Epithelial cell of prostate (primary cell): ENCODE data around the gene ERAS.
"Not testable (repeated sequence)": the region's sequence is repeated elsewhere in the genome, so short reads cannot be mapped to it uniquely, and the experiment has no call there.

Experiments
- DNase-seq: peaks from one replicate; pipeline ENCODE4 v3.0.0-alpha.2; 2011; ENCODE audit warnings: low read depth, low spot score
- H3K27ac ChIP-seq: fragments of 450-650 bp; 2 replicates; pipeline ENCODE4 v1.5.1; 2017; ENCODE audit warnings: mild to moderate bottlenecking

Gene ERAS

DNA sequence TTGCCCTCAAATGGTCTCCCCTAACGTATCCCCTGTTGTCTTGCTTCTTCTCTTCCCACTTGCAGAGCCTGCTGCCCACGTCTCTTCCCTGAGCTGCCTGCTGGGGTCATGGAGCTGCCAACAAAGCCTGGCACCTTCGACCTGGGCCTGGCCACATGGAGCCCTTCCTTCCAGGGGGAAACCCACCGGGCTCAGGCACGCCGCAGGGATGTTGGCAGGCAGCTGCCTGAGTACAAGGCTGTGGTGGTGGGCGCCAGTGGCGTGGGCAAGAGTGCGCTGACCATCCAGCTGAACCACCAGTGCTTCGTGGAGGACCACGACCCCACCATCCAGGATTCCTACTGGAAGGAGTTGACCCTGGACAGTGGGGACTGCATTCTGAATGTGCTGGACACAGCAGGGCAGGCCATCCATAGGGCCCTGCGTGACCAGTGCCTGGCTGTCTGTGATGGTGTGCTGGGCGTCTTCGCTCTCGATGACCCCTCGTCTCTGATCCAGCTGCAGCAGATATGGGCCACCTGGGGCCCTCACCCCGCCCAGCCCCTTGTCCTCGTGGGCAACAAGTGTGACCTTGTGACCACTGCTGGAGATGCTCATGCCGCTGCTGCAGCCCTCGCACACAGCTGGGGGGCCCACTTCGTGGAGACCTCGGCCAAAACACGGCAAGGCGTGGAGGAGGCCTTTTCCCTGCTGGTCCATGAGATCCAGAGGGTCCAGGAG is 2.9 kb downstream of the ERAS start:
- no peak overlapping the region for H3K27ac ChIP-seq
- no peak for DNase-seq

DNA sequence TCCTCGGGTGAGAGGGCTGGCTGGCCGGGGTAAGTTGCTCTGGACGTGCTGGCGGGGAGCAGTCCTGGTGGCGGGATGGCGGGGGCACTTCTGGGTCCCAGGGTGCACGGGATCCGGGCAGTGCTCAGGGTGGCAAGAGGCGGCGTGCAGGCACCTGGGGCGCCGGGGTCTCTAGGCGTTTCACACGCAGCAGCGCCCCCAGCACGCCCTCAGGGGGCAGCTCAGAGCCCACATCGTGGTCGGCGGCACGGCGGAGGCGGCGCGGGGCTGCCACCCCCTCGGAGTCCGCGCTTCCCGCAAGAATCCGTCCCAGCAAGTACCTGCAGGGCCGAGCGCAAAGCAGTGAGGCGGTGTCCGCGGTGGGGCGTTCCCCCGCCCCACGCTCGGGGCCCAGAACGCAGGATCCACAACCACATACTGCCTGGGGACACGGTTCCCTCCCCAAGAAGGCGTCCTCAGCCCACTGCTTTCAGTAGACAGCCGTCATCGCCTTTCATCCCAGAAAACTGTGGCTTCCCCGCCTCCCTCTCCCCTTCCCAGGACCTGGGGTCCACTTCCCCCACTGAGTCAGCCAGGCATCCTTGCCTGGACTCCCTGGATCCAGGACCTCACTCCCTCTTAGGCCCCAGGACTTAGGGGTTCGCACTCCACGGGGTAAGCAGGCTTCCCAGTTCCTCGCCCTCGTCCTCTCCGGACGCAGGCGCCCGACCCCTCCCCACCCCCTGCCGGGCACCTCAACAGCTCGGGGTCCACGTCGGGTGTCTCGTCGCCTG is 5.0 kb downstream of the ERAS start:
- no peak for DNase-seq

DNA sequence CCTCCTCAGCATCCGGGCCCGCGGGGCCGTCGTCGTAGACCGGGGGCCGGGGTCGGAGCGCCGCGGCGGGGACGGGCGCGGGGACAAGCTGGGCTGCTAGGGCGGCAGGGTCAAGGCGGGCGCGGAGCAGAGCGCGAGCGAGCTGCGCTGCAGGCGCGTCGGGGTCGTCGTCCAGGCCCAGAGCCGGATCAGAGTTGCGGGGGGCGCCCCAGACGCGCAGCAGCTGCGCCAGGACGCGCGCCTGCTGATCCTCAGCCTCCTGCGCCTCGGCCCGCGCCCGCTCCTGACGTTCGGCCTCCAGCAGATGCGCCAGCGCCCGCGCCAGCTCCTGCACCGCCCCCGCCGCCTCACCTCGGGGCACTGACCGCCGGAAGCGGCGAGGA is 5.6 kb downstream of the ERAS start:
- H3K27ac ChIP-seq: no peak overlapping the region
- no peak for DNase-seq

More for the DNA sequence above, 5.0 kb downstream of the ERAS start:
- no peak overlapping the region for H3K27ac ChIP-seq

DNA sequence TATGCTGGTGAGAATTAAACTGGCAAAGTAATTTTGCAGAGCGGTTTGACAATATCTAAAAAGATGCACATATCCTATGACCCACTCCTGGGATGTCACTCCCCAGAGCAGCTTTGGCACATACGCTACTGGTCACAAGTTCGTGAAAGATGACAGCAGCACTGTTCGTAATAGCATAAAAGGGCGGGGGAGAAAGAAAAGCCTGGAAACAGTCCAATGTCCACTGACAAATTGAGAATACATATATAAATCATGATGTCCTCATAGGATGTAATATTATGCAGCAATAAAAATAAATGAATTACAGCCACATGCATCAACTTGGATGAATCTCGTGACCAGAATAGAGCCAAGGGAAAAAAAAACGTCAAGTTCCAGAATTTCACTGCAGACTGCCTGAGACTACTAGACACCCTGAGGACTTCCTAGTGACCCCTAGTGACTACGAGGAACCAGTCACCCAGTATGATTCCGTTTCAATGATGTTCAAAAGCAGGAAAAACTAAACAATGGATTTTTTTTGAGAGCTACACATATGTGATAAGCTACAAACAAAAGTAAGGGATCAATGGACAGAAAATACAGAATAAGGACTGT is 7.3 kb downstream of the ERAS start:
- H3K27ac ChIP-seq: no peak overlapping the region
- no peak for DNase-seq

DNA sequence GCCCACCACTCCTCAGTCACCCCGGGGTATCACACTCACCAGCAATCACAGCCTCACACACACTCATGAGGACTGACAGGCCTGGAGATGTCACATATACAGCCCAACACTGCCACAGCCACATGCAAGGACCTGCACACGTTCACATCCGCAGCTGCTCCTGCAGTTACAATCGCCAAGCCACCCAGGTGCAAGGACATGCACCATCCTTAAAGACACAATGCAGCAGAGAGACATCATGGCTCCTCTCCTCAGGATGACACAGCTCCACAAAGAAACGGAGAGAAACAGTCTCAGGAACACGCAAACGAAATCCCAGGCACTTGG is 8.0 kb downstream of the ERAS start:
- no peak for DNase-seq

DNA sequence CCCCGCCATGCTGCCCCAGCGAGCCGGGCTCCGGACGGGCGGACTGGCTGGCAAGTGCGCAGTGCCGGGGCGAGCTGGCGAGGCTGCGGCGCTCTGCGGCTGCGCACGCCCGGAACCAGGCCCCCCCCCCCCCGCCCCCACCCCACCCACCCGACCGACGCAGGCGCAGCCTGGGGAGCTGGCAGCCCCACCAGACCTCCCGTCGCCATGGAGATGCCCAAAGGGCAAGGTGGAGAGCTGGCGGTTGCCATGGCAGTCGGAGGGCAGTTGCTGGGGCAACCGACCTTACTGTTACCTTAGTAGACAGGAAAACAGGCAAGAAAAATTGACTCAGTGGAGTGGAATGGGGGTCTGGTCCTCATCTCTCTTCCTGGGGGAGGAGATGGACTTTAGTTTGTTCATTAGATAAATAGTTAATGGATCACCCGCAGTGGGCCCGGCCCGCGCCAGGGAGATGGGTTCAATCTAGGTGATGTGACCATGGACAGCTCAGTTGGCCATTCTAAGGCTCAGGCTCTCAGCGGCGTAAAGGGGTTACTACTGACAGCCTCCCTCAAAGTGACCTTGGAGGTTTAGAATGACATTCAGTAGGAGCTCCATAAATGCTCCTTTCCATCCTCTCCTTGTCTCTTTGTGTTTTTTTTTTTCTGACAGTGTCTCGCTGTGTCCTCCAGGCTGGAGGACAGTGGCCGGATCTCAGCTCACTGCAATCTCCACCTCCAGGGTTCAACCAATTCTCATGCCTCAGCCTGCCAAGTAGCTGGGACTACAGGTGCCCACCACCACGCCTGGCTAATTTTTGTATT is 9.4 kb downstream of the ERAS start, which contains the start of gene PCSK1N:
TSS of gene PCSK1N (minus strand) at position 87 of the 806 bp plus-strand sequence. CDS start at position 9, 78 bp downstream.
- no peak within 1 kb of the TSS for H3K27ac ChIP-seq
- DNase-seq: no peak

More for the DNA sequence above, 8.0 kb downstream of the ERAS start:
- H3K27ac ChIP-seq: no peak overlapping the region

DNA sequence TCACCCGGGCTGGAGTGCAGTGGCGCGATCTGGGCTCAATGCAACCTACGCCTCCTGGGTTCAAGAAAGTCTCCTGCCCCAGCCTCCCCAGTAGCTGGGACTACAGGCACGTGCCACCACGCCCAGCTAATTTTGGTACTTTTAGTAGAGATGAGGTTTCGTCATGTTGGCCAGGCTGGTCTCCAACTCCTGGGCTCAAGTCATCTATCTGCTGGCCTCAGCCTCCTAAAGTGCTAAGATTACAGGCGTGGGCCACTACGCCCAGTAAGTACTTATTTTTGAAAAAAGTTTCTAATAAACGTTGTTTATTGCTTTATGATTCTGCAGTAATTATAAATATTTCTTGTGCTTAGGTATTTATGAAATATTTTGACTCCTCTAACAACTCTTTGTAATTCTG is 13.4 kb downstream of the ERAS start:
- no peak overlapping the region for H3K27ac ChIP-seq
- DNase-seq: no peak

DNA sequence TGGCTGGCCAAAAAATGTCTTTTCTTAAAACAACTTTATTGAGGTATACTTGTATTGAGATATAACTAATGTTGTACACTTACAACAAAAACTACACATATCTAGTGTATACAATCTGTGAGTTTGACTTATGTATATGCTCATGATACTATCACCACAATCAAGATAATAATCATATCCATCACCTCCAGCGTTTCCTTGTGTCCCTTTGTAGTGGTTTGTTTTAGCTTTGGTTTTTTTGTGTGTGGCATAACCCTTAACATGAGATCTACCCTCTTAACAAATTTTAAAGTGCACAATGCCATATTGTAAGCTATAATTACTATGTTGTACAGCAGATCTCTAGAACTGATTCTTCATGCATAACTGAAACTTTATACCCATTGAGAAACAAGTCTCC is 22.5 kb downstream of the ERAS start:
- DNase-seq: no peak
- H3K27ac ChIP-seq: no peak overlapping the region

DNA sequence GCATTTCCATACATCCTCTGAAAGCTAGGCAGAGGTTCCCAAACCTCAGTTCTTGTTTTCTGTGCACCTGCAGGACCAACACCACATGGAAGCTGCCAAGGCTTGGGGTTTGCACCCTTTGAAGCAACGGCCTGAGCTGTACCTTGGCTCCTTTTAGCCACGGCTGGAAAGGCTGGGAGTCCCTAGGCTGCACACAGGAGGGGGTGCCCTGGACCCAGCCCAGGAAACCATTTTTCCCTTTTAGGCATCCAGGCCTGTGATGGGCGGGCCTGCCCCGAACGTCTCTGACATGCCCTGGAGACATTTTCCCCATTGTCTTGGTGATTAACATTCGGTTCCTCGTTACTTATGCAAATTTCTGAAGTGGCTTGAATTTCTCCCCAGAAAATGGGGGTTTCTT is 26.5 kb downstream of the ERAS start:
- no peak overlapping the region for H3K27ac ChIP-seq
- no peak for DNase-seq

DNA sequence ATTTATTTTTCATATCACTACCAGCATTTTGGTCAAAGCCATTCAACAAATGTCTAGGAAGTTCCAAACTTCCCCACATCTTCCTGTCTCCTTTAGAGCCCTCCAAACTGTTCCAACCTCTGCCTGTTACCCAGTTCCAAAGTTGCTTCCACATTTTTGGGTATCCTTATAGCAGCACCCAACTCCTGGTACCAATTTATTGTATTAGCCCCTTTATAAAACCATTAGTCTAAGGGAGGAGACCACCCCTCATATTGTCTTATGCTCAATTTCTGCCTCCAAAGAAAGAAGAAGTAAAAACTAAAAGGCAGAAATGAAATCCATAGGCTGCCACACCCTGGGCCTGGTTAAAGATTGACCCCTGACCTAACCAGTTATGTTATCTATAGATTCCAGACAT is 27.2 kb downstream of the ERAS start:
- DNase-seq: not testable (repeated sequence)

DNA sequence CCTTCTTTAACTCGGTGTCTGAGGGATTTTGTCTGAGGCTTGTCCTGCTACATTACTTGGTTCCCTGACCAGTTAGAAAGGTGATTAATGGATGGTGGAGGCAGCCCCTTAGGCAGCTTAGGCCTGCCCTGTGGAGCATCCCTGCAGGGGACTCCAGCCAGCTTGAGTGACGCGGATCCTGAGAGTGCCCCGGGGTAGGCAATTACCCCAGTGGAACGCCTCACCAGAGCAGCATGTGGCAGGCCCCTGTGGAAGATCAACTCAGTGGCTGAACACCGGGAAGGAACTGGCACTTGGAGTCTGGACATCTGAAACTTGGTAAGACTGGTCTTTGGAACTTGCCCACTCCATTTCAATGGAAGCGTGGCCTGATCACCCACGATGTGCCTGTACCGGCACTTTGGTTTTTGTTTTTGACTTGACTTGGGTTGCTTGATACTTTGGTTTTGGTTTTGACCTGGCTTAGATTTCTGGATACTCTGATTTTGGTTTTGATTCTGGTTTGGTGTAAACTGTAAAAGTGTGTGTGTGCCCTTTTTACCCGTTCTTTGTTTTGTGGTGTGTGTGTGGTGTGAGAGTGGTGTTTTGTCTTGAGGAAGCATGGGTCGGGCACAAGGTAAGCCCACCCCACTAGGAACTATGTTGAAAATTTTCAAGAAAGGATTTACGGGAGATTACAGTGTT is 27.9 kb downstream of the ERAS start:
- H3K27ac ChIP-seq, DNase-seq: not testable (repeated sequence)

More for the DNA sequence above, 27.2 kb downstream of the ERAS start:
- not testable (repeated sequence) for H3K27ac ChIP-seq

DNA sequence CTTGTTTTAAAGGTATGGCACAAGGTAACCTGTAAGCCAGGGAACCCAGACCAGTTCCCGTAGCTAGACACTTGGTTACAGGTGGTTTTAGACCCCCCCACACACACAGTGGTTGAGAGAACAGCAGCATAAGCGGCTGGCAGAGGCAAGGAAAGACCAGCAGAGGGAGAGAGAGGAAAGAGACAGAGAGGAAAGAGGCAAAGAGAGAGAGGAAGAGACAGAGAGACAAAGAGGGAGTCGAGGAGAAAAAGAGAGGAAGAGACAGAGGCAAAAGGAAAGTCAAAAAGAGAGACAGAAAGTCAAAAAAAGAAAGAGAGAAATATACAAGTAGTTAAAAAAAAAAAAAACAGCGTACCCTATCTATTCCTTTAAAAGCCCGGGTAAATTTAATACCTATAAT is 28.6 kb downstream of the ERAS start:
- DNase-seq: no peak
- H3K27ac ChIP-seq: no peak overlapping the region

DNA sequence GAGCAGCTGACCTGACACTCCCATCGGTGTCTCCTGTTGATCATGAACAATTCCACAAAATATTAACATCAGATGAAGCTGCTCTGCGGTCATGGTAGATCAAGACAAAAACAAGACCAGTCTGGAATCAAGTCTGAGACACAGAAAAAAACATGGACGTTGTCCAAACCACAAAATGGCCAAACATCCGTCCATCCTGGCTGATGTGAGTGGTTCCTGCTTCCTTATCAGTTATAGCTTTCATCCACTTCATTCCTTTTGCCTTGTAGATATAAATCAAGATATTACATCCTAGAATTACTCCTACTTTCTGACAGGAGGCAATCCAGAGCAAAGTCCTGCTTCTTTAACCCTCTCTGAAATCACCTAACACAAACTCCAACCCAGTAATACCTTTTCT is 37.9 kb downstream of the ERAS start:
- H3K27ac ChIP-seq: peak overlapping the region; percentile 52
- DNase-seq: no peak

DNA sequence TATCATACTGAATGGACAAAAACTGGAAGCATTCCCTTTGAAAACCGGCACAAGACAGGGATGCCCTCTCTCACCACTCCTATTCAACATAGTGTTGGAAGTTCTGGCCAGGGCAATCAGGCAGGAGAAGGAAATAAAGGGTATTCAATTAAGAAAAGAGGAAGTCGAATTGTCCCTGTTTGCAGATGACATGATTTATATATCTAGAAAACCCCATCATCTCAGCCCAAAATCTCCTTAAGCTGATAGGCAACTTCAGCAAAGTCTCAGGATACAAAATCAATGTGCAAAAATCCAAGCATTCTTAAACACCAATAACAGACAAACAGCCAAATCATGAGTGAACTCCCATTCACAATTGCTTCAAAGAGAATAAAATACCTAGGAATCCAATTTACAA is 45.7 kb downstream of the ERAS start:
- H3K27ac ChIP-seq, DNase-seq: not testable (repeated sequence)

DNA sequence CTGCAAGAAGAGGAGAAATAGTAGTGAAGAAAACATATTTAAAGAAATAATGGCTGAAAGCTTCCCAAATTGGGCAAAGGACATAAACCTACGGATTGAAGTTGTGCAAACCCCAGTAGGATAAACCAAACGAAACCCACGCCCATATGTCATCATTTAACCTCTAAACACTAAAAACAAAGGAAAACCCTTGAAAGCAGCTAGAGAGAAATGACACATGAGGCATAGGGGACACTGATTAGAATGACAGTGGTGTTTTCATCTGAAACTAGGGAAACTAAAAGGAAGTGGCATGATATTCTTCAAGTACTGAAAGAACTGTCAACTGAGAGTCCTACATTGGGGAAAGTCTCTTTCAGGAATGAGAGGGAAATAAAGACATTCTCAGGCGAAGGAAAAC is 50.6 kb downstream of the ERAS start:
- not testable (repeated sequence) for DNase-seq, H3K27ac ChIP-seq
